Suppressor macrophage (primary cell): ENCODE data around the gene CHMP2A.
"Not testable (repeated sequence)": the region's sequence is repeated elsewhere in the genome, so short reads cannot be mapped to it uniquely, and the experiment has no call there.

Experiments used
- DNase-seq, 4 experiments: peaks; one replicate each; pipeline ENCODE4 v3.0.0-alpha.2; 2020 to 2022

Gene CHMP2A

GRCh38 chr19:58555369-58555885 lies 522 bp upstream of the CHMP2A start:
- no peak for DNase-seq

- no peak for DNase-seq
These were observed 959 bp downstream of the CHMP2A start for GRCh38 chr19:58553799-58554493.

GRCh38 chr19:58552655-58553054 lies 2.2 kb downstream of the CHMP2A start:
- DNase-seq, result no peak

- DNase-seq, result no peak
These were observed 3.1 kb downstream of the CHMP2A start for GRCh38 chr19:58551577-58552471.

DNA sequence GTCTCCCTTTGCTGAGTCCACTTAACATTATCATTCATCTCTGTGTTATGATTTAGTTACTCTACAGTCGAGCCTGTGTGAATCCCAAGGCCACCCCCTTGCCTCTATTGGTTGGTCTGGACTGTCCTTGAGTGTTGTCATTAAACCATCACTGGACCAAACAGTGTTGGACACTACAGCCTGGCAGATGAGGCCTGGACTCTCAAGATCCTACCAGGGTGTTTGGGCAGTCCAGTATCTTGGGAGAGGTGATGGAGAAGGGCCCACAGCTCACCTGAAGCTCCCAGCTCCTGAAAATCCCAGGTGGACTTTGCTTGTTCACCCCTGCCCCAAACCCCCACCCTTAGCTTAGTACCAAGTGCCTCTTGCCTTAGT lies 3.8 kb downstream of the CHMP2A start:
- DNase-seq, result no peak

DNA sequence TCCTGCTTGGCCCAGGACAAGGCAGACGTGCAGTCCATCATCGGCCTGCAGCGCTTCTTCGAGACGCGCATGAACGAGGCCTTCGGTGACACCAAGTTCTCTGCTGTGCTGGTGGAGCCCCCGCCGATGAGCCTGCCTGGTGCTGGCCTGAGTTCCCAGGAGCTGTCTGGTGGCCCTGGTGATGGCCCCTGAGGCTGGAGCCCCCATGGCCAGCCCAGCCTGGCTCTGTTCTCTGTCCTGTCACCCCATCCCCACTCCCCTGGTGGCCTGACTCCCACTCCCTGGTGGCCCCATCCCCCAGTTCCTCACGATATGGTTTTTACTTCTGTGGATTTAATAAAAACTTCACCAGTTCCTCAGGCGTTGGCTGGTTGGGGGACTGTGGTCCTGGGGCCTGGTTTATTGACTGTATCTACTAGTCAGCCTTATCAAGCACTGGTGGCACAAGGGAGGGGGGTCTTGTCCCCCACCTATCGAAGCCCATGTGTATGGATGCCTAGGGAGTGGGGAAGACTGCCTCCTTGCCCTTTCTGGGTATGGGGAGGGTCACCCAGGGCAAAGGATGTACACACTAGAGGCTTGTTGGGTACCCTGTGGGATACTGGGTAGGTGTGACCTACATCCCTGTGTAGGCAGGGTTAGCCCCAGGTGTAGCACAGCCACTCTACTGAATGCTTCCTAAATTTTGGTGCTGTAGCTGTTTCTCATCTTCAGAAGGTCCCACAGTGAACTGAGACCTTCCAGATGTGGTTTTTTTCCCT lies 4.4 kb downstream of the CHMP2A start:
- no peak for DNase-seq

- no peak for DNase-seq
These were observed 5.1 kb downstream of the CHMP2A start for GRCh38 chr19:58549664-58550361.

DNA sequence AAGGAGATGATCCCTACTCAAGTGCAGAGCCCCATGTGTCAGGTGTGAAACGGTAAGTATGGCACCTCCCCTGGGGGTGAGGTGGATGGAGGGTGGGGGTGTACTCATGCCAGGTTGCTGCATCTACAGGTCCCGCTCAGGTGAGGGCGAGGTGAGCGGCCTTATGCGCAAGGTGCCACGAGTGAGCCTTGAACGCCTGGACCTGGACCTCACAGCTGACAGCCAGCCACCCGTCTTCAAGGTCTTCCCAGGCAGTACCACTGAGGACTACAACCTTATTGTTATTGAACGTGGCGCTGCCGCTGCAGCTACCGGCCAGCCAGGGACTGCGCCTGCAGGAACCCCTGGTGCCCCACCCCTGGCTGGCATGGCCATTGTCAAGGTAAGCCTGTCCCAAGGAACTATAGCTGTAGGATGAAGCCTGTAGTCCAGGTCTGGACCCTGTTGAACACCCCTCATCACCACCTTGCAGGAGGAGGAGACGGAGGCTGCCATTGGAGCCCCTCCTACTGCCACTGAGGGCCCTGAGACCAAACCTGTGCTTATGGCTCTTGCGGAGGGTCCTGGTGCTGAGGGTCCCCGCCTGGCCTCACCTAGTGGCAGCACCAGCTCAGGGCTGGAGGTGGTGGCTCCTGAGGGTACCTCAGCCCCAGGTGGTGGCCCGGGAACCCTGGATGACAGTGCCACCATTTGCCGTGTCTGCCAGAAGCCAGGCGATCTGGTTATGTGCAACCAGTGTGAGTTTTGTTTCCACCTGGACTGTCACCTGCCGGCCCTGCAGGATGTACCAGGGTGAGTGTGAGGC lies 5.8 kb downstream of the CHMP2A start:
- no peak for DNase-seq

GRCh38 chr19:58547323-58548312 lies 7.3 kb downstream of the CHMP2A start:
- no peak for DNase-seq

DNA sequence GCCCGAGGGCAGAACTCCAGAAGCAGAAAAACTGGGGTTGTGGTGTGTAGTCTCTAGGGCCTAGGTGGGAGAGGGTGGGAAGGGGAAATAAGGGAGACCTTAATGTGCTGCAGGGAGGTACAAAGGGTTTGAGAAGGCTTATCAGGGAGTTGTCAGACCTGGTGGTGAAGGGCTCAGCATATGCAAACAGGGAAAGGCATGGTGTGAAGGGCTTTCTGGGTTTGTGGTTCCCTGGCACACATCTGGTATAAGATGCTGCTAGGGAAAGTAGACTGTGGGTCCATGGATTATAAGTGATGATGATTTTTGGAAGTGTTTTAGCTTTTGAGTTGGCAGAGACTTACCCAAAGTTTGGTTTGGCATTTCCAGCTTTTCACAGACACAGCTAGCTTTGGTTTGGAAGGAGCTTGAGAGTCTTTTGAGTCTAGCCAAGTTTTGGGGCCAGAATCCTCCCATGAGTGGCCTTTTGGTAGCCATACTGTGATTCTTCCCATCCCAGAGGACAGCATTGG lies 8.8 kb downstream of the CHMP2A start:
- DNase-seq, result no peak

GRCh38 chr19:58545286-58546018 lies 9.5 kb downstream of the CHMP2A start:
- no peak for DNase-seq

DNA sequence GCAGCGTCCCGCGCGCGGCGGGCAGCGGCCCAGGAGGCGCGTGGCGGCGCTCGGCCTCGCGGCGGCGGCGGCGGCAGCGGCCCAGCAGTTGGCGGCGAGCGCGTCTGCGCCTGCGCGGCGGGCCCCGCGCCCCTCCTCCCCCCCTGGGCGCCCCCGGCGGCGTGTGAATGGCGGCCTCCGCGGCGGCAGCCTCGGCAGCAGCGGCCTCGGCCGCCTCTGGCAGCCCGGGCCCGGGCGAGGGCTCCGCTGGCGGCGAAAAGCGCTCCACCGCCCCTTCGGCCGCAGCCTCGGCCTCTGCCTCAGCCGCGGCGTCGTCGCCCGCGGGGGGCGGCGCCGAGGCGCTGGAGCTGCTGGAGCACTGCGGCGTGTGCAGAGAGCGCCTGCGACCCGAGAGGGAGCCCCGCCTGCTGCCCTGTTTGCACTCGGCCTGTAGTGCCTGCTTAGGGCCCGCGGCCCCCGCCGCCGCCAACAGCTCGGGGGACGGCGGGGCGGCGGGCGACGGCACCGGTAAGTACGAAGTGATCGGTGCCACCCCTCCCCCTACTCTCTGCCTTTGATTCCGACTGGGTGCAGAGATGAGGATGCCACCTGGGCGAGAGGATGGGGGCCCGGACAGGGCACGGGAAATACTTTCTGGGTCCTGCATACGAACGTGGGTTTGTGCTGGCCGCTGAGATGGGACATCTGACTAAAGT lies 10.2 kb downstream of the CHMP2A start:
- DNase-seq, result peak; percentile 74 to 91 (median 85)

- DNase-seq, result peak; percentile 99
These were observed 10.9 kb downstream of the CHMP2A start, which contains the start of gene TRIM28 for GRCh38 chr19:58543826-58544590. TRIM28 (plus strand) TSS chr19:58544064; CDS start chr19:58544758, 694 bp downstream.

- DNase-seq, result not testable (repeated sequence)
These were observed 12.1 kb downstream of the CHMP2A start for GRCh38 chr19:58542641-58543372.

DNA sequence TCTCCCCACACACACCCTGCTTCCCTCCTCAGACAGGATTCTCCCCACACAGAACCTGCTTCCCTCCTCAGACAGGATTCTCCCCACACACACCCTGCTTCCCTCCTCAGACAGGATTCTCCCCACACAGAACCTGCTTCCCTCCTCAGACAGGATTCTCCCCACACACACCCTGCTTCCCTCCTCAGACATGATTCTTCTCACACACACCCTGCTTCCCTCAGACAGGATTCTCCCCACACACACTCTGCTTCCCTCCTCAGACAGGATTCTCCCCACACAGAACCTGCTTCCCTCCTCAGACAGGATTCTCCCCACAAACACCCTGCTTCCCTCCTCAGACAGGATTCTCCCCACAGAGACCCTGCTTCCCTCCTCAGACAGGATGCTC lies 15.7 kb downstream of the CHMP2A start:
- not testable (repeated sequence) for DNase-seq

- DNase-seq, result peak in 1 of 4 experiments; percentile 27
These were observed 16.4 kb downstream of the CHMP2A start for GRCh38 chr19:58538257-58539168.
